HS-5 (cell line): ENCODE results near the gene CAMTA1.
"Not testable (repeated sequence)": the region's sequence is repeated elsewhere in the genome, so short reads cannot be mapped to it uniquely, and the experiment has no call there.

ENCODE experiments used
- DNase-seq: peaks from one replicate; pipeline ENCODE4 v3.0.0-alpha.2; 2012; ENCODE audit warnings: low read depth

The CAMTA1 gene

DNA sequence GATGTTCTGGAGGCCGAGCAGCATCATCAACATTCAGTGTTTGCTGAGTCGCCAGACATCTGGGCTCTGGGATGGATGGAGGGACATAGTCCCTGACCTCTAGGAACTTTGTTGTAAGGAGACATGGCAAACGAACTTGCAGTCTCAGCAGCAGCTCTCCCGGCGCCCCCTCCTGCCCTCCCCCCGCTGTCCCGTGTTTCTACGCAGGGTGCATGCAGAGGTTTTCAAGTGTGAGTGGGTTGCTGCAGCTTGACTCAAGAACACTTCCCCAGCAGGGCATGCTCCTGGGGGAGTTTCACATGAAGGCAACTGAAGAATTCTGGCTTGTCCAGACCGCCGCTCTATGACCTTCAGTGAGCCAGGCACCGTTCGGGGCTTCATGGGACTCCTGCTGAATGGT is 121.9 kb downstream of the CAMTA1 start:
- no peak for DNase-seq

DNA sequence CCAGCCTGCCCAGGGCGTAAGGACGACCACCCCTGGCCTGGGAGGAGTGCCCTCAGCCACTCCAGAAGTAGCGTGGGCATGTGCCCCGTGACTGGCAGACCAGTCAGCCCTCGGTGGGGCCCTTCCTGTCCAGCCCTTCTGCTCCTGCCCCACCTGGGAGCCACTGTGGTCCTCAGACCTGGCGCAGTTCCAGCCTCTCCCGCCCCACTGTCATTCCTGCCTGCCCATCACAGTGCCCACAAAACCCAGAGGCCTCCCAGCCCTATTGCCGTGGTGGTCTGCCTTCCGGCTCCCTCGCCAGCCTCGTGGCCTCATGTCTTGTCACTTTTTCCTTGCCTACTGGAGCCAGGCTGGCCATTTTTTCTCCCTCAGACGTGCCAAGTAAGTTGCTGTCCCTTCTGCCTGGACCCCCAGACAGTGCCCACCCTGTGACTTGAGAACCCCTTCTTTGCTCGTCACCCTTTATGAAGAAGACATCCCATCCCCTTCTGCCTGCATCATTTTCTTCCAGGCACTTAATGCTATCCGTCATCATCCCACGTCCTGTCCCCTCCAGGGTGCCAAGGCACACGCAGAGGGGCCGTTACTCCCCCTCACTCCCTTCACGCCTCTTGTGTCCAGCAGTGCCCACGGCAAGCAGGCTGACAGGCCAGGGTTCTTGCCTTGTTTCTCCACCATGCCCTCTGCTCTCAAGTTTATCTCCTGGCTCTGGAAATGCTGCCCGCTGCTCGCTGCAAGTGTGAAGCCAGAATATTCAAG is 122.6 kb downstream of the CAMTA1 start:
- DNase-seq: no peak

DNA sequence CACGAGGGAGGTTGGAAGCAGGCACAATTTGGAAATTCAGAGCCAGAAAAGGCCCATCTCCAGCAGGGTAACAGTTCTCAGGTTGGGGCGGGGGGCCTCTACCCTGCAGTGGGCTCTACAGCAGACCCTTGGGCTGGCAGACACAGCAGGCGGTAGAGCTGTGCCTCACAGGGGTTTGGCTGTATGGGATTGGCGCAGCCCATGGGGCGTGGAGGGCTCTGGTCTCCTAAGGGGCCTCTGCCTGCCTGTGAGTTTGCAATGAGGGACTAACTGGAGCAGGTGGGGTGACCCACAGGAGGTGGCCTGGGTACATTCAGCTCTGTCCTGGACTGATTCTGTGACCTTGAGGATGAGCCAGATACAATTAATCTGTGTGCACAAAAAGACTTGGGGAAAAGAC is 124.1 kb downstream of the CAMTA1 start:
- DNase-seq: no peak

DNA sequence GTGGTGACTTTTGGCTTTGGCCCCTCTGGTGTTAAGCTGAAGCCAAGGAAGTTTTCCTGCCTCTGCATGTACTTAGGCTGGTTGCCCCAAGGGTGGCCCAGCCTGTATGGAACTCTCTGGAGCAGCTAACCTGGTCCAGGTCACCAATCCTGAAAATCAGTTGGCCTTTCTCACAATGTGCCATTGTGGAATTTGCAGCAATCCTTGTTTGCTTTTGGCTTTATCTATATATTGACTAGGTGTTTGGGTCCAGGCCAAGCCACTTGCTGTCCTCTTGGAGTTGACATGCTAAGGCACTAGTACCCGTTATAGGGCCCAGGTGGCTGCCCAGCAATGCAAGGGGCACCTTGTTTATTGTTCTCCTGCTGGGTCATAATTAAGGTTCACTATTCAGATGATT is 124.6 kb downstream of the CAMTA1 start:
- DNase-seq: no peak

DNA sequence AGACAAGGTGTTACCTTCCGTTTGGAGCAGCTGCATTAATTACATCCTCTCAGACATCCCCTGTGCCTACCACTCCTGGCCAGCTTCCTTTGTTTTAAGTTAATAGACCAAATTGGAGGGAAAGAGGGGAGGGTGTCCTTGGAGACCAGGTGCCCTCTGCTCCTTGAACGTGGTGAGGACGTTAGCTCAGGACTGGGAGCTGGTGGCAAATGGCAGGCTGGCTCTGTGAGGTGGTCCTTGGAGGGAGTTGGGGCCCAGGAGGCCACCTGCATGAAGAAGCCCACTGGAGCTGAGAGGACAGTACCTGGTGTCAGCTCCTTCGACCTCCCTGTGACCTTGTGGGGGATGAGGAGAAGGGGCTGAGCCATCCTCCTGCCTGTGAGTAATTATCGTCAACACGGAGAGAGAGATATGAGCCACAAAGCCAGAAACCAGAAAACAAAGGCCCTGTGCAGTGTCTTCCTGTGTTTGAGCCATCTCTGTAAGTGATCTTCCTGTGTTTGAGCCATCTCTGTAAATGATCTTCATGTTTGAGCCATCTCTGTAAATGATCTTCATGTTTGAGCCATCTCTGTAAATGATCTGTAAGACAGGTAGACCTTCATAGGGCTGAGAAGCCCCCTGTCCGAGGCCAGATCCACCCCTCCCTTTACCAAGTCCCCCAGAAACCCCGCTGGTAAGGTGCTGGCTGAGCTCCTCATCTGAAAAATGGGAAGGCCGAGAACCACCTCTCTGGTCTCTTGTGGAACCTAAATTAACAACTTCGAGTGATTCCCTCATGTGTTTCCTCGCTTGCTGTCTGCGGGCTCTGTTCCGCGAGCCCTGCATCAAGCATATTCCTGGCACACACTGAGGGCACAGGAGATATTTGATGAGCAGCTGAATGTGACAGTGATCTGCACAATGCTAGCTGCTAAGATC is 126.0 kb downstream of the CAMTA1 start:
- no peak for DNase-seq

DNA sequence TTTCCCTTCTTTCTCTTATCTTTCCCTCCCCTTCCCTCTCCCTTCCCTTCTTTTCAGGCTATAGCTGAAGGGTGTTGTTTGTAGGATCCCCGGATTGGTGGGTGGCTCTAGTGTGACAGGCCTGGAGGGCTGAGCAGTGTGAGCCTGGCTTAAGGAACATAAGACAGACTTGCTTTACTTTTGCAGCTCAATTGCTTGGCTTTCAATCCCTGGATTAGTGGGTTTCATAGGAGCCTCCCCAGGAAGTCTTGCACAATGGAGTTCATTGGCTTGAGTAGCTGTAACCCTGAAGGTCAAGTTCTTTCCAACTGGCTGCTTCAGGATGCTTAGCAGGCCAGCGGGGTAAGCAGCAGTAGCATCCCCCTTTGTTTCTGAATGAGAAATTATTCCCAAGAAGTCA is 126.7 kb downstream of the CAMTA1 start:
- DNase-seq: no peak

DNA sequence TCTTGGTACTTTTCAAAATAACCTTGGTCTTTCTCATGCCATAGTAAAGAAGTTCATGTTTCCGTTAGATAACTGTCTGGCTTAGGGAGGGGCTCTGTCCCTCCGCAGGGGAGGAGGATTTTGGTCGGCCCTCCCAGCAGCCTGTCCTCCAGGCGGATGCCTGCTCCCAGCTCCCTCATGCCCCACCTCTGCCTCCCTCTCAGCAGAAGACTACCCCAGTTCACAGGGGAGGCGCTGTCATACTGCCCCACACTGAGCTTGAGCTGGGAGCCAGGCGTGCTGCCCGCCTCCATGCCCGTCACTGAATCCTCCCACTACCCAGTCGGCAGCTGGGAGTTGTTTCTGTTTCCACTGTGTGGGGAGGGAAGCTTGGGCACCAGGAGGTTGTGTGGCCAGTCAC is 127.3 kb downstream of the CAMTA1 start:
- no peak for DNase-seq

DNA sequence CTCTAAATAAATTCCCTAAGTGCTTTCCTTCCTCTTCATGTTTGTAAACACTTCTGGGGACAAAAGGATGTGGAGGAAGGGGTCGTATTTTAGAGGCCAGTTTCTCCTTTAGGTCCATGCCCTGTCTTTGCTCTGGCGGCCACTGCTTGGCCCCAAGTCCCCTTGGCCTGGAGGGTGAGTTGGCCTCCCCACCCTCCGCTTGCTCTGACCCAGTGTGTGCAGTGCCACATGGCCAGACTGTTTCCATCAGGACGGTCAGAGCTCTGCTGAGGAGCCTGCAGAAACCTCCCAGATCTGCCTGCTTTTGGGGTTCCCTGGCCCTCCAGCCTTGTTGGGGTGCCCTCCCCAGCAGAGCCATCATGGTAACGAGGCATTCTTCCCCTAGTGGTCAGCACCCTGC is 127.8 kb downstream of the CAMTA1 start:
- DNase-seq: no peak

DNA sequence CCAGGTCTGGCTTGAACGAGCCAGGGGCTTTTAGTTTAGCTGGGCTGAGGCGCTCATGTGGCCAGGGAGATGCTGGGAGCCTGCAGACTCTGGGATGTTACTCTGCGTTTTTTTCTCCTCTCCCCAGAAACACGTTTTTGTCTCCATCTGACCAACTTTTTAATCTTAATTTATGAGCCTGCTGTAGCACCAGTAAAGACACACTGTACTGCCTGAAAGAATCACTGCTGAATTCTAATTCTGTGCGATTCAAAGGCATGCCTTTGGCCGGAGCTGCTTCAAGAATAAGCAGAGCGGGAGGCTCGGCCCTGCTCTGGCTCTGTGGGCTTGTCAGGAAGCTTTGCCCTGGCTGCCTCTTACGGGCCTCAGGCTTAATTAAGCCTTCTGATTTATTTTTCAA is 129.5 kb downstream of the CAMTA1 start:
- DNase-seq: no peak

DNA sequence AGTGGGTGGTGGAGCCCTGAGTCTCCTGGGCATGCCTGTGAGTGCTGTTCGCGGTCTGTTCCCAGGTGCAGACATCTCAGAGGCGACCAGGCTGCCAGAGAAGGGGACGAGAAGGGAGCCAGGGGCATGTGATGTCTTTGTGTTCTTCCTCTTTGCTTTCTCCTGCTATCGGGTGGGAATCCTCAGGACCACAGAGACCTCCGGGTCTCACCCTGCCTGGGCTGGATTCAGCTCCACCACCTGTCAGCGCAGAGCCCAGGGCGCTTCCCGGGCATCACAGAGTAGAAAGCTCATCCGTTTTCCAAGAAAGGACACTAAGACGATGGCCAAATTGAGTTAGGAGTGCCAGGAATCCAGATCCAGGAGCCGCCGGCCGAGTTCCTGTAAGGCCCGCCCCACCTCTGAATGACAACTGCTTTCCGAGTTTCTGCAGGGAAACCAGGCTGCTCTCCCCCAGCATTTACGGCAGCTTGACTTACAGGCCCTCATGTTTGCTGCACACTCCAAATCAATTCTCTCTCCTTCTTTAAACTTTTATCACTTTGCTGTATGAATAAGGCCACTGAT is 130.8 kb downstream of the CAMTA1 start:
- no peak for DNase-seq

DNA sequence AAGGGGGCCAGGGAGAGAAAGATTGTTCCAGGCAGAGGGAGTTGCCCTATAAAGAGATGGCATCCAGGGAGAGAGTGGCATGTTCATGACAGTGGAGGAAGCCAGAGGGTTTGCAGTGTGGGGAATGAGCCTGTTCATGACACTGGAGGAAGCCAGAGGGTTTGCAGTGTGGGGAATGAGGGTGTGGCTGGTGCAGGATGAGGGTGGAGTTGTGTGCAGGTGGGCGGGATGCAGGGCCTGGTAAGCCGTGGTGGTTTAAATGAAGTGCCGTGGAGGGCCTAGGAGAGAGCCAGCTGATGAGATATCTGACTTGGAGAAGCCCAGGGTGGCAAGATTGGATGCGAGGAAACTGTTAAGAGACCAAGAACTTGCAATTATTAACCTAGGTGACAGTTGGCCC is 131.8 kb downstream of the CAMTA1 start:
- no peak for DNase-seq

DNA sequence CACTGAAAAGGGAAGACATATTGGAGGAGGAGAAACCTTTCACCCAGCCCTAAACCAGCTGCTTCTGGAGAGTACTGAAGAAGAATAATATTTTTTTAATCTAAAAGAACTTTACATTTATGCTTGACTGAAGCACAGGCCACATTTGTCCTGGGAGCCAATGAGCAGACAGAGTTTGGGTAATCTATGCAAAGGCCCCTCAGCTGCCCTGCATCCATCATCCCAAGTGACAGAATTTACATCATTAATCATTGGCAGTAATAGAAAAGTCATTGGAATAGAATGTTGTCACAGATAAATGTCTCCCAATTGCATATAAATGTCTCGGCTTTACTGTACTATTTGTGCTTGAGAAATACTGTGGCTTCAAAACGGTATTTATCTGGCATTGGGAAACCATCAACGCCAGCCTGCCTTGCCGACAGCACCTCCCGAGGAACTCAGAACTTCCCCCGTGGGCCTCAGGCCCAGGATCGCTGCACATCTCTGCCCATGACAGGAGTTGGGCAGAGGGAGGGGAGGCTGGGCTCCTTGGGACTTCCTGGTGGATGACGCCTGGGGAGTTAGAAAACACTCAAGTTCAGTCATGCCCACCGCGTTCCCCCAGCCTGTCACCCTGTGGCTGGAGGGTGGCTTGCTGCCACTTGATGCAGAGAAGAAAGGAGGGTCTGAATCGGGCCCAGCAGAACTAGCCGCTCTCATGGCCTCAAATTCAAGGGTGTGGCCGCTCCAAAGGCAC is 133.1 kb downstream of the CAMTA1 start:
- no peak for DNase-seq

DNA sequence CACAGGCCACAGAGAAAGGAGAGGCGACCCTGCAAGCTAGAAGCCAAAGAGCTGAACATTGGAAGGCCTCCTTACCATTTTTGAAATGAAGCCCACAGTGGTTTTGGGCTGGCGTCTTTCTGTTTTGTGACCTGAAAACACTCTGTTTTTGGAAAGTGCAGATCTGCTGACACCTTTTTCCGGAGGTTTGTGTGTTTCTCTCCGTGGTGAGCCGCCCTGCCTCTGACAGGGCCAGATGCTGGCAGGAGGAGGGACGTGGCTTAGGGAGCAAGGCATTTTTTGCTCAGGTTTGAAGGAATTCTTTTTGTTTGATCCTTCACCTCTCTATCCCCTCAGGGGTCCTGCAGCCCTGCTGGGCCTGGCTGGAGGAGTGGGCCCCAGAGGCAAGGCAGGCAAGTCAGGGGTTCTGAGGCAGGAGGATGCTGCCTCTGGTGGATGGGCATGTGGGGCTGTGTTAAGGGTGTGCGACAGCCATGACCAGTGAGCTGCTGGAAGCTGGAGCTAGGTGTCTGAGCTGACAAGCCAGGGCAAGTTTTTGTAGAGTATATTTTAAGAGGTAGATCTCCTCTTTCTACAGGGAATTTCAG is 133.8 kb downstream of the CAMTA1 start:
- no peak for DNase-seq

DNA sequence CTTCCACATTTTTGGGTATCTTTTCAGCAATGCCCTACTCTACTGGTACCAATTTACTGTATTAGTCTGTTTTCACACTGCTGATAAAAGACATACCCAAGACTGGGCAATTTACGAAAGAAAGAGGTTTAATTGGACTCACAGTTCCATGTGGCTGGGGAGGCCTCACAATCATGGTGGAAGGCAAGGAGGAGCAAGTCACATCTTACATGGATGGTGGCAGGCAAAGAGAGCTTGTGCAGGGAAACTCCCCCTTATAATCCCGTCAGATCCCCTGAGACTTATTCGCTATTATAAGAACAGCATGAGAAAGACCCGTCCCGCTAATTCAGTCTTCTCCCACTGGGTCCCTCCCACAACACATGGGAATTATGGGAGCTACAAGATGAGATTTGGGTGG is 136.3 kb downstream of the CAMTA1 start:
- not testable (repeated sequence) for DNase-seq

DNA sequence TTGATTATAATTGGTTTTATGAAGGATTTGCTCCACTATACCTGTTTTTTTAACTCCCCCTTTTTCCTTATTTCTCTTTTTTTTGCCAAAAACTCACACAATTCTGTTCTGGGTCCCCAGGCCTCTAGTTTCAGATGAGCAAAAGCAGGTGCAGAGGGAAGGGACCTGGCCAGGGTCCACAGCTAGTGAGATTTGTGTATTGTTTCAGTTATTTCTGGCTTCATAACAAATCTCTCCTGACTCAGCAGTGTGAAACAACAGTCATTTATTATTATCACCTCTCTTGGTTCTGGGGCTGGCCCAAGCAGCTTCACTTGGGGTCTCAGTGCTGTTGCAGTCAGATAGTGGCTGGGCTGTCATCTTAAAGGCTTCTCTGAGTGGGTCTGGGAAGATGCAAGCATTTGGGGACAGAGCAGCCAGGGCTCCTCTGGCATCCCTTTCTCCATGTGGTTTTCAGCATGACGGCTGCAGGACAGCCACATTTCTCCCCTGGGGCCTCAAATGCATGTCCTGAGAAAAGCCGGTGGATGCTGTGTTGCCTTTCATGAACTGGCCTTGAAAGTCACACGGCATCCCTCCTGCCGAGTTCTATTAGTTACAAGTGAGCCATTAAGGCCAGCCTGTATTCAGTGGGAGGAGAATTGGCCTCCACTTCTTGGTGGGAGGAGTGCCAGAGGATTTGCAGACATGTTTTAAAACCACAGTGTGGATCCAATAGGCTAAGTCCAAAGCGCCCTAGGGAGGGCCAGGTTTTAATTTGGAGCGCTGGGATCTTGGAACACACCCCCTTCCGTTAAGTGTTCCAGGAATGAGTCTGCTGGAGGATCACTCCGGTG is 137.1 kb downstream of the CAMTA1 start:
- no peak for DNase-seq

DNA sequence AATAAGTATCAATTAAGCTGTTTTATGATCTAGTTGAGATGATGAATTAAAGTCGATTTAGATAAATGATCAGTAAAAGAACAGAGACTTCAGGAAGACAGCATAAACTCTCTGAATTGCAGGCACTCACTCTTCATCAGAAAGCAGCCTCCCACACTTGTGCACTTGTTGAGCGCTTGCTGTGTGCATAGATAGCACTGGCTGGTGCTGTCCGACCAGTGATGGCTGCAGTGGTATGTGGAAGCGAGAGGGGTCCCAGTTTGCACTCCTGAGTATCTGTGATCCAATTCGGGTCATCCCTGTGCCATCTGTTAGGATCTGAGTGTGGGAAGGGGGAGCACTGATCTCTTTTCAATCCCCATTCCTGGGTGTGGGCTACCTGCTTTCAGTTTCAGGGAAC is 137.8 kb downstream of the CAMTA1 start:
- DNase-seq: no peak

DNA sequence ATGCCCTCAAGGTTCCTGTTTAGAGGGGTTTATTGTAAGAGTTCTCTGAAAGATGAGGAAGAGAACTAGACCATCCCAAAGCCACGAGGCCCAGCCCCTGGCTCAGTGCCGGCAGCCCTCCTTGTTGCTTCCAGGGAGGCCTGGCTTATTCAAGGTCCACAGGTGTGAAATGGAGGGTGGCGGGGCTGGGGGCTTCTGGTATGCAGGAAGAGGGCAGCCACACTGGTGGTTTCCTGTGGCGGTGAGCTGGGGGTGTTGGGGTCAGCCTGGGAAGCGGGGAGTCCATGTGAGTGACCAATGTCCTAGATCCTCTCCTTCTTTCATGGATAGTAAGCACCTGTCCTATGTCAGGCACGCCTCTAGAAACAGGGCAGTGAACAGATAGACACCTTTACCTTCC is 138.2 kb downstream of the CAMTA1 start:
- no peak for DNase-seq

DNA sequence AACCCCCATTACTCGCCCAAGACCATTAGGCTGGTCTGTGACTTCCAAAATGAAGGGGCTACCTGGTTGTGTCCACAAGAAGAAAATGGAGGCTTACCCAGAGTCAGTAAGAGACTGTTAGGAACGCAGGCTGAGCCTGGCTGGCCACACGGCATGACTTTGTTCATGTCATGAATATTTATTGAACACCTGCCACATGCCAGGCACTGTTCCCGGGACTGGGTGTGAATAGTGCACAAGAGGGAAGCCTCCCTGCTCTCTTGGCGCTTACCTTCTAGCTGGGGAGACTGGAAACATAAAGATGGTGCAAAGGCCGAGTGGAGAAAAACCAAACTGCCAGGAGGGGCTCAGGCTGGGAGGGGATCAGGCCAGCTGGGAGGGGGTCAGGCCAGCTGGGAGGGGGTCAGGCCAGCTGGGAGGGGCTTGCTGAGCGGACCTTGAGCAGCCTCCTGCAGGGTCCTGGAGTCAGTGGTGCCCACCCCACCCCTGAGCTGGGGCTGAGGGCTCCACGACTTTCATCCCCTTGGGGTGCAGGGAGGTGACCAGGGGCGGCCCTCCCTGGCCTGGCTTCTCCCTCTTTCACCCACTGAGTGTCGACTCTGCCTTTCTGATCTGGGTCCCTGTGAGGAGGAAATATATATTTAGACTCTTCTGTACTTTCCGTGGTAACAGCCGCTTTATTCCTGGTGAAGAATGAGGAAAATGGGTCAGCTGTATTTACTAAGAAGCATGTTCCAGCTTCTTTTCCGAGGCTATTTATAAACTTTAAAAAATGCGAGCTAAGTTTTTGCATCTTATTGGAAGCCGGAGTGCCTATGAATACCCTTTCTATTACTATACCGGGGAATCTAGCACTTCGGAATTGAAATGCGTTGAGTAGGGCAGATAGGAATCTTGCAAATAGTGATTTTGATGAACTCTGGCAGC is 139.0 kb downstream of the CAMTA1 start:
- no peak for DNase-seq

DNA sequence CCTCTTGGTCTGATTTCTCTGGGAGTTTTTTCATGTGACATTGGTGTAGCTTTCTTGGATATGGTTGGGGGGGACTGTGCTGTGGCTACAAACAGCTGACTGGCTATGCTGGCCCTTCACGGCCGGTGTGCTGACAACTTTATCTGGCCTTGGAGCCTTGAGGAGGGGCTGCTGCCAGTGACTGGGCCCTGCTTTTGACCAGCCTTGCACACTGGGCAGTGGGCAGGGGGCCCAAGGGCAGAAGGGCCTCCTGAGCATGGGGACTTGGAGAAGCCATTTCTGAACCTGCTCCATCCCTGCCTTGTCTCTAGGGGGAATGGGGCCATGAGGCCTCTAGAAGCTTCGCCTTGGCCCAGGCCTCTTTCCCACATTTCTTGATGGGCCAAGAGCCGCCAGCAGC is 139.6 kb downstream of the CAMTA1 start:
- no peak for DNase-seq

DNA sequence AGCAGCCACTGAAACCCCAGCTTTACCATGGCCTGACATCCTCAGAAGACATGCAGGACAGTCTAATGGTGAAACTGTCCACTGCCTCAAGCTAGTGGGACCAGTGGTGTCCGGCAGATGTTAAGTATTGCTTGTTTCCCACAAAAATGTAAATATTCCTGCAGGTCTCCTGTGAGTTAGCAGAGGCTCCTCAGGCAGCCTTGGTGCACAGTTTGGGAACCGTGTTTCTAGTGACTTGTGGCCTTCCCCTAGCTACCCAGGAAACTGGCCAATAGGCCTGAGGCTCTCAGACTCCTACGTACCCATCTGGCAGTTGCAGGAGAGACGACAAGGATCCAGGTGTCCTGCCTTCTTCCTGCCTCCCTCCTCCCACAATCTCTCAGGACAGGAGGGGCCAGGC is 142.4 kb downstream of the CAMTA1 start:
- no peak for DNase-seq
